ENCODE measurements around the gene CENPC. TPM values are rescaled to one million over a fixed set of nuclear protein-coding genes. Genes with fewer than 3 reads are reported as not detected.

CENPC gene
- total and polyA plus RNA-seq, 2 of the 4 experiments (the other 2 are of a cell fraction): 4.2 to 6.6 TPM

- ATAC-seq (ENCODE audit: low read depth) (no peak), DNase-seq (no peak)
- Histone ChIP-seq H4K20me1 (ENCODE audit: insufficient read depth, low read length) (no peaks in the 10 kb centered on the region), H3K4ac (ENCODE audit: low read depth, low read length) (no peak overlapping the region), H2AFZ (replicated peaks; ENCODE audit: low read length, poor library complexity) (no peak overlapping the region), H3K27me3 (ENCODE audit: control insufficient read depth, insufficient read depth, low read length) (no peaks in the 10 kb centered on the region), H3K18ac (ENCODE audit: low read depth, low read length) (no peak overlapping the region), H3K9ac (ENCODE audit: low read depth, low read length) (no peak overlapping the region), H3K4me1 (ENCODE audit: control insufficient read depth, insufficient read depth, low read length) (no peaks in the 10 kb centered on the region), H3K9me1 (ENCODE audit: insufficient read depth, low read length) (no peaks in the 10 kb centered on the region), H4K5ac (ENCODE audit: low read depth, low read length) (no peak overlapping the region), H2BK5ac (ENCODE audit: low read depth, low read length, poor library complexity, severe bottlenecking) (no peak overlapping the region), H3K4me2 (ENCODE audit: low read depth, low read length) (no peak overlapping the region), H3K14ac (replicated peaks; ENCODE audit: low read depth, low read length) (no peak overlapping the region), H2AK5ac (ENCODE audit: low read depth, low read length) (no peak overlapping the region), H3K9me3 (ENCODE audit: control insufficient read depth, insufficient read depth, low read length) (no peaks in the 10 kb centered on the region), H2BK20ac (ENCODE audit: low read depth, low read length) (no peak overlapping the region), H2AK9ac (replicated peaks; ENCODE audit: low read depth, low read length, poor library complexity) (no peak overlapping the region), H3K56ac (ENCODE audit: extremely low read depth, insufficient read depth, low read length) (no peak overlapping the region), H3K79me1 (ENCODE audit: low read depth in 1 of 2, low read length in 2 of 2) (peaks cover 0 to 12% of the 10 kb centered on the region in 2 experiments; a peak in 3 of 4 replicates), H3K36me3 (ENCODE audit: control insufficient read depth, insufficient read depth, low read length) (peaks cover 11% of the 10 kb centered on the region), H2BK120ac (ENCODE audit: low read depth, low read length) (no peak overlapping the region), H4K8ac (ENCODE audit: low read depth in 2 of 2, low read length in 2 of 2) (no peak overlapping the region), H4K91ac (ENCODE audit: insufficient read depth, low read depth, low read length) (no peak overlapping the region), H3K23ac (ENCODE audit: low read depth, low read length) (no peak overlapping the region), H3K4me3 (ENCODE audit: insufficient read depth, low read depth, low read length) (no peak overlapping the region), H2BK15ac (ENCODE audit: low read depth, low read length) (no peak overlapping the region), H3K27ac (ENCODE audit: insufficient read depth, low read length) (no peak overlapping the region)
- POLR2A ChIA-PET (ENCODE audit: unreplicated experiment): no interaction called here
- CTCF ChIA-PET: no interaction called here
- BruUV-seq (replicated peaks): no TSS peak
- WGBS, 2 experiments (ENCODE audit: extremely low coverage in 2 of 2, insufficient read length in 1 of 2): no CpG with 5 or more reads among the region's 1 CpG
- dilution Hi-C loops (cut with HindIII; ENCODE audit: low sequenced_read_pairs, unreplicated experiment): no loop called here
- intact Hi-C loops (cut with micrococcal nuclease): loop anchor here (5.0 kb wide), 1 partner anchor 87 kb away; no protein-coding TSS in a partner anchor
- TF ChIP-seq MAZ (IDR thresholded peaks at IDR 0.05; ENCODE audit: borderline replicate concordance, low read depth, low read length): no peak
- TF ChIP-seq, protein P1, sequence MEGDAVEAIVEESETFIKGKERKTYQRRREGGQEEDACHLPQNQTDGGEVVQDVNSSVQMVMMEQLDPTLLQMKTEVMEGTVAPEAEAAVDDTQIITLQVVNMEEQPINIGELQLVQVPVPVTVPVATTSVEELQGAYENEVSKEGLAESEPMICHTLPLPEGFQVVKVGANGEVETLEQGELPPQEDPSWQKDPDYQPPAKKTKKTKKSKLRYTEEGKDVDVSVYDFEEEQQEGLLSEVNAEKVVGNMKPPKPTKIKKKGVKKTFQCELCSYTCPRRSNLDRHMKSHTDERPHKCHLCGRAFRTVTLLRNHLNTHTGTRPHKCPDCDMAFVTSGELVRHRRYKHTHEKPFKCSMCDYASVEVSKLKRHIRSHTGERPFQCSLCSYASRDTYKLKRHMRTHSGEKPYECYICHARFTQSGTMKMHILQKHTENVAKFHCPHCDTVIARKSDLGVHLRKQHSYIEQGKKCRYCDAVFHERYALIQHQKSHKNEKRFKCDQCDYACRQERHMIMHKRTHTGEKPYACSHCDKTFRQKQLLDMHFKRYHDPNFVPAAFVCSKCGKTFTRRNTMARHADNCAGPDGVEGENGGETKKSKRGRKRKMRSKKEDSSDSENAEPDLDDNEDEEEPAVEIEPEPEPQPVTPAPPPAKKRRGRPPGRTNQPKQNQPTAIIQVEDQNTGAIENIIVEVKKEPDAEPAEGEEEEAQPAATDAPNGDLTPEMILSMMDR (conservative IDR thresholded peaks at IDR 0.05; ENCODE audit: low read depth, low read length): no peak
- TF ChIP-seq FOS (IDR thresholded peaks at IDR 0.05; ENCODE audit: low read depth, low read length): no peak
- TF ChIP-seq MXI1 (IDR thresholded peaks at IDR 0.05; ENCODE audit: borderline replicate concordance, low read depth, low read length): no peak
- TF ChIP-seq, protein P2, sequence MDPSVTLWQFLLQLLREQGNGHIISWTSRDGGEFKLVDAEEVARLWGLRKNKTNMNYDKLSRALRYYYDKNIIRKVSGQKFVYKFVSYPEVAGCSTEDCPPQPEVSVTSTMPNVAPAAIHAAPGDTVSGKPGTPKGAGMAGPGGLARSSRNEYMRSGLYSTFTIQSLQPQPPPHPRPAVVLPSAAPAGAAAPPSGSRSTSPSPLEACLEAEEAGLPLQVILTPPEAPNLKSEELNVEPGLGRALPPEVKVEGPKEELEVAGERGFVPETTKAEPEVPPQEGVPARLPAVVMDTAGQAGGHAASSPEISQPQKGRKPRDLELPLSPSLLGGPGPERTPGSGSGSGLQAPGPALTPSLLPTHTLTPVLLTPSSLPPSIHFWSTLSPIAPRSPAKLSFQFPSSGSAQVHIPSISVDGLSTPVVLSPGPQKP (IDR thresholded peaks at IDR 0.05; ENCODE audit: borderline replicate concordance, low read depth, low read length): no peak
- TF ChIP-seq CEBPB (IDR thresholded peaks at IDR 0.05; ENCODE audit: low read depth, low read length): no peak
- in situ Hi-C loops (cut with MboI; ENCODE audit: low sequenced_read_pairs): no loop called here
Measured at GRCh38 chr4:67539830-67540229, 5.5 kb downstream of the CENPC start.
